GM18951 (cell line): ENCODE measurements around the gene THBD.

Source experiments
- POLR2A ChIP-seq: IDR thresholded peaks from 4 replicates; pipeline ENCODE4 v1.6.1; 2011; ENCODE audit warnings: mild to moderate bottlenecking; ENCODE audit not compliant: insufficient read length, insufficient read depth; ENCODE audit errors: extremely low read depth
- in situ Hi-C: fragments of 300-500 bp; cut with MboI; formaldehyde crosslinking; loops from one replicate; pipeline ENCODE4 v1.12.0; 2022; ENCODE audit warnings: low sequenced_read_pairs, mixed read lengths, inconsistent platforms; ENCODE audit not compliant: unreplicated experiment

Gene THBD

GRCh38 chr20:23080521-23080920, 31.0 kb upstream of the THBD start:
- in situ Hi-C loops = no loop called here

GRCh38 chr20:23079926-23080325, 30.5 kb upstream of the THBD start:
- TF ChIP-seq POLR2A = no peak
- in situ Hi-C loops = no loop called here

More at GRCh38 chr20:23080521-23080920, 31.0 kb upstream of the THBD start:
- no peak for TF ChIP-seq POLR2A

DNA sequence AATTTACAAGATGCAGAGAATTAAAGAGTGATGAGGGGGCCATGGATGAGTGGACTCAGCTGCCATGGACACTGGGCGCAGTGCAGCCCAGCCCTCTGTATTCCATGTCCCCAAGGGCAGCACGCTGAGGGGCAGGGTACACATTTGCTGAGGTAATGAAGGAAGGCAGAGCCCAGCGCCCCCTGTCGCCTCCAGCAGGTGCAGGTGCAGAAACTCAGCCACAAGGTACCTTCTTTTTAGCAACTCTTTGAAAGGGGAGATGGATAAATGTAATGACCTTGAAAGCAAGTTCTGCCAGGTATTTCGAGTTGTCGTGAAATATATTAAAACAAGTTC, 29.5 kb upstream of the THBD start:
- in situ Hi-C loops = no loop called here

GRCh38 chr20:23078351-23079015, 29.0 kb upstream of the THBD start:
- in situ Hi-C loops = no loop called here

More for the DNA sequence above, 29.5 kb upstream of the THBD start:
- TF ChIP-seq POLR2A = no peak

DNA sequence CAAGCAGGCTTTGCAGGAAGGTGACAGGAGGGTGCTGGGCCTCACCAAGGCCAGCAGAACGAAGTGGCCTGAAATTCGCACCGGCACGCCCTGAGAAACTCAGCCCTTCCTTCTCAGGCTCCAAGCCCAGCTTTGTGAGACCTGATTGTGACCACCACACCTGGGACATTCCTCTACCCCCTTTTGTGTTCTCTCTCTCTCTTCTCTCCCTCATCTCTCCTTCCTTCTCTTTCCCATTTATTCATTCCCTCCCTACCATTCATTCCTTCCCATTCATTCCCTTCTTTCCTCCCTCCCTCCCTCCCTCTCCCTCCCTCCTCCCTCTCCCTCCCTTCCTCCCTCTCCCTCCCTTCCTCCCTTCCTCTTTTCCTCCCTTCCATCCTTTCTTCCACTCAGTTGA, 27.8 kb upstream of the THBD start:
- TF ChIP-seq POLR2A = no peak
- in situ Hi-C loops = no loop called here

More at GRCh38 chr20:23078351-23079015, 29.0 kb upstream of the THBD start:
- TF ChIP-seq POLR2A = no peak

GRCh38 chr20:23074052-23074451, 24.6 kb upstream of the THBD start:
- in situ Hi-C loops = no loop called here
- no peak for TF ChIP-seq POLR2A

DNA sequence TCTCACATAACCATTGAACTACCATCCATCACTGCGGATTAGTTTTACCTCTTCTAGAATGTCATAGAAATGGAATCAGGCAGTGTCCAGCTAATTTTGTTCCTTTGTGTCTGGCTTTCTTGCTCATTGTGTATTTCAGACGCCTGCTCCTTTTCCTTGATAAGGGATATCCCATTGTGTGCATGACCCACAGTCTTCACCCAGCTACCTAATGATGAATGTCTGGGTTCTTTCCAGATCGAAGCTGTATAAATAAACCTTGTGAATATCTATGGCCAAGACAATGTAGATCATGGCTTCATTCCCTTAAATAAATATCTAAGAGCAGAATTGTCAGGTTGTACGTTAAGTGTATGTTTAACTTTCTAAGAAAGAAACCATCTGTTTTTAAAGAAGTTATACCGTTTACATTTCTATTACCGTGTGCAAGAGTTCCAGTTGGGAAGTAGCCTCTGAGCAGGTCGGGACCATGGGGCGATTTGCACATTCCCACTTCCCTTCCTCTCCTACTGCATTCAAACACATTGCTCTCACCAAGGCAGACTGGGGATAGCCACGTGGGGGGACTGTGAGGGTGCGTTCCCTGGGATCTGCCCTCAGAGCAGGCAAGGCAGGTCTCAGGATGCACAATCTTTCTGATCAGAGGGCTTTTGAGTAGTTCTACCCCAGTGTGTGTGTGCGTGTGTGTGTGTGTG, 23.6 kb upstream of the THBD start:
- TF ChIP-seq POLR2A = no peak
- in situ Hi-C loops = no loop called here

DNA sequence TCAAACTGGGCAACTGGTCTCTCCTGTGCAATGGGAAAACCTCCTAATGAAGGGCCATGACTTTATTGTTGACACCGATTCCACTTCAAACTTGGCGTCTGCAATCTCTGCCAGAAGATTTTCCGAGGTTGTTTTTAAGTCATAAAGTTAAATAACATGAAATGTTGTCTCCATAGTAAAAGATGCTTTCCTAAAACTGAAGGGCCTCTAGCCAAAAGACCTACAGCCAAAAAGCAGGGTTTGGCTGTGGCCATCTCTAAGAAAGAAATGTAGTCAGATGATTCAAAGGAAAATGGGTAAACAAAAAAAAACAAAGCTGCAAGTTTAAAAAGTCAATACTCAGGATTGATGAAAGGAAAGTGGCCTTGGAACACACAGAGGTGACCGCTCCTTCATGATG, 22.5 kb upstream of the THBD start:
- TF ChIP-seq POLR2A = no peak
- in situ Hi-C loops = no loop called here

DNA sequence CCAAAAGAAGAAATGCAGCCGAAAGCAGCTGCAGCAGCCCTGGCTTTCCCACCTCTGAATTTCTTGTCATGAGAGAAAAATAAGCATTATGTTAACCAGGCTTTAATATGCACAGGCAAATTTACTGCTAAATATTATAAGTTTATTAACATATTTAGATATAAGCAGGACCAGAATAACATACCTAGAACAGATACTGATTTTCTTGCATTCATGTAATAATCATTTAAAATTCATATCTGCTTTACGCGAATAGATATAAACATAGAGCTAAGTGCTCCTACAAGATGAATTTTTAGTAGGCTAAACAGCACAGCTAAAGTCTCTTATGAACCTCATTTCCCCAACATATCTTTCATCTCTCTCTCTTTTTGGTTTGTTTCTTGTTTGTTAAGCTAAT, 21.9 kb upstream of the THBD start:
- no peak for TF ChIP-seq POLR2A
- in situ Hi-C loops = no loop called here

GRCh38 chr20:23069108-23069507, 19.6 kb upstream of the THBD start:
- TF ChIP-seq POLR2A = no peak
- in situ Hi-C loops = no loop called here

- in situ Hi-C loops = no loop called here
- TF ChIP-seq POLR2A = no peak
Measured at GRCh38 chr20:23068283-23068682, 18.8 kb upstream of the THBD start.

DNA sequence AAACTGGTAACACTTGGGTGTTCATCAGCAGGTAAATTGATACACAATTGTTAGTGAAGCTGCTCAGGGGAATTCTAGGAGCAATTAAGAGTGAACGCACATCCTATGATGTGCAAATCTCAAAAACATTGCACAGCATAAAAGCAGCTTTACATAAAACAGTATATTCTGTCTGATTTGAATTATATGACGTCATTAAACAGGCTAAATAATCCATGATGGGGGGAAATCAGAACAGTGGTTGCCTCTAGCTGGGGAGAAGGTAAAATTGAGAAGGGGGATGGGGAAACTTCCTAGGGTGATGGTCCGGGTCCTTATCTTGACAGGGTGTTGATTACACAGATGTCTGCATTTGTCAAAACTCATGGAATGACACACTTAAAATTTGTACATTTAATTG, 17.3 kb upstream of the THBD start:
- in situ Hi-C loops = no loop called here
- no peak for TF ChIP-seq POLR2A

GRCh38 chr20:23065266-23066201, 16.1 kb upstream of the THBD start:
- in situ Hi-C loops = no loop called here
- TF ChIP-seq POLR2A = no peak
